CD14-positive monocyte (primary cell): ENCODE measurements around the gene UST. TPM values are rescaled to one million over a fixed set of nuclear protein-coding genes. Genes with fewer than 3 reads are reported as not detected.

Experiments used
- DNase-seq, 3 donors: peaks; one replicate each; pipeline ENCODE4 v3.0.0-alpha.2; 2011 to 2022
- H2AFZ ChIP-seq: 2 replicates; pipeline ENCODE4 v1.6.0; 2012; ENCODE audit warnings: mild to moderate bottlenecking, low read depth, low read length, inconsistent platforms; ENCODE audit not compliant: insufficient read depth, poor library complexity, severe bottlenecking
- H3K27ac ChIP-seq, 2 donors: 1 replicate in 1 of 2; 2 replicates in 1 of 2; pipeline ENCODE4 v1.5.1; 2012 to 2013; ENCODE audit warnings: low read length in 2 of 2, control low read depth in 1 of 2, inconsistent platforms in 1 of 2, low read depth in 1 of 2, mild to moderate bottlenecking in 1 of 2
- H3K27me3 ChIP-seq, 2 donors: one replicate each; pipeline versions ENCODE4 v1.6.0 to v1.6.1; 2011 to 2013; ENCODE audit warnings: low read length in 2 of 2; ENCODE audit not compliant: control insufficient read depth in 2 of 2, insufficient read depth in 2 of 2
- H3K36me3 ChIP-seq, 2 donors: replicated peaks in 1 of 2; 1 replicate in 1 of 2; 2 replicates in 1 of 2; pipeline versions ENCODE4 v1.5.1 to v1.6.1; 2012 to 2013; ENCODE audit warnings: low read length in 2 of 2, control low read depth in 1 of 2, inconsistent platforms in 1 of 2, mild to moderate bottlenecking in 1 of 2; ENCODE audit not compliant: insufficient read depth in 2 of 2, control insufficient read depth in 1 of 2
- H3K4me1 ChIP-seq, 2 donors: 1 replicate in 1 of 2; 2 replicates in 1 of 2; pipeline versions ENCODE4 v1.5.1 to v1.6.1; 2012 to 2013; ENCODE audit warnings: low read length in 2 of 2, control low read depth in 1 of 2, inconsistent platforms in 1 of 2, mild to moderate bottlenecking in 1 of 2, moderate library complexity in 1 of 2; ENCODE audit not compliant: insufficient read depth in 2 of 2, control insufficient read depth in 1 of 2
- H3K4me2 ChIP-seq: replicated peaks from 2 replicates; pipeline ENCODE3; 2012; ENCODE audit warnings: low read length, moderate library complexity, mild to moderate bottlenecking; ENCODE audit not compliant: poor library complexity, severe bottlenecking; ENCODE audit errors: extremely low read depth
- H3K4me3 ChIP-seq, 3 experiments: fragments of 200-600 bp in 1 of 3; sonication (generic) in 1 of 3; replicated peaks in 1 of 3; 1 replicate in 2 of 3; 2 replicates in 1 of 3; pipeline ENCODE4 v1.5.1; 2011 to 2013; ENCODE audit warnings: low read length in 3 of 3, mild to moderate bottlenecking in 3 of 3, control low read depth in 2 of 3, low read depth in 2 of 3, inconsistent platforms in 1 of 3, moderate library complexity in 1 of 3
- H3K79me2 ChIP-seq: 2 replicates; pipeline ENCODE4 v1.6.0; 2012; ENCODE audit warnings: mild to moderate bottlenecking, control low read depth, inconsistent platforms, low read length, moderate library complexity; ENCODE audit not compliant: insufficient read depth
- H3K9ac ChIP-seq: 2 replicates; pipeline ENCODE4 v1.6.0; 2017; ENCODE audit warnings: low read length, mild to moderate bottlenecking; ENCODE audit not compliant: insufficient read depth, poor library complexity, severe bottlenecking
- H3K9me3 ChIP-seq, 2 donors: replicated peaks in 1 of 2; 1 replicate in 1 of 2; 2 replicates in 1 of 2; pipeline versions ENCODE4 v1.5.1 to v1.6.1; 2012 to 2013; ENCODE audit warnings: low read length in 2 of 2, control low read depth in 1 of 2; ENCODE audit not compliant: control insufficient read depth in 1 of 2, insufficient read depth in 1 of 2
- H4K20me1 ChIP-seq: 2 replicates; pipeline ENCODE4 v1.6.0; 2012; ENCODE audit warnings: mild to moderate bottlenecking, low read length, control low read depth, moderate library complexity; ENCODE audit not compliant: insufficient read depth
- H3K27ac Mint-ChIP-seq, 7 donors: one replicate each; pipeline ENCODE4 v1.8.0; 2020; ENCODE audit warnings: mild to moderate bottlenecking in 7 of 7, mixed read lengths in 7 of 7, moderate library complexity in 6 of 7, inconsistent platforms in 2 of 7
- H3K27me3 Mint-ChIP-seq, 3 donors: one replicate each; pipeline ENCODE4 v1.8.0; 2021 to 2022; ENCODE audit warnings: low read depth in 3 of 3, mild to moderate bottlenecking in 3 of 3, mixed read lengths in 3 of 3, moderate library complexity in 3 of 3, inconsistent platforms in 1 of 3
- H3K36me3 Mint-ChIP-seq, 2 donors: one replicate each; pipeline ENCODE4 v1.8.0; 2020; ENCODE audit warnings: mixed read lengths in 2 of 2, inconsistent platforms in 1 of 2, mild to moderate bottlenecking in 1 of 2
- H3K4me1 Mint-ChIP-seq: one replicate; pipeline ENCODE4 v1.8.0; 2020; ENCODE audit warnings: mild to moderate bottlenecking, mixed read lengths
- H3K4me3 Mint-ChIP-seq, 2 donors: one replicate each; pipeline ENCODE4 v1.8.0; 2020; ENCODE audit warnings: mild to moderate bottlenecking in 2 of 2, mixed read lengths in 2 of 2, moderate library complexity in 1 of 2
- H3K9me3 Mint-ChIP-seq, 7 donors: one replicate each; pipeline ENCODE4 v1.8.0; 2020 to 2022; ENCODE audit warnings: mixed read lengths in 7 of 7, mild to moderate bottlenecking in 6 of 7, moderate library complexity in 6 of 7, inconsistent platforms in 2 of 7
- WGBS: methylation state at CpG from one replicate; pipeline ENCODE4 v1.1.5; 2013; ENCODE audit warnings: missing lambda C conversion rate; ENCODE audit not compliant: insufficient coverage; 5-methylcytosine and 5-hydroxymethylcytosine counted together
- intact Hi-C, 2 donors: fragments of 100-400 bp; cut with micrococcal nuclease; formaldehyde crosslinking; loops; one replicate each; pipeline versions ENCODE4 v1.15.0 to v1.15.1; 2023
- polyA plus RNA-seq, 3 donors: library from polyadenylated mRNA; depleted of rRNA in 1 of 3; unstranded in 2 of 3; stranded (reverse) in 1 of 3; fragments of 300-500 nt in 2 of 3; fragments of >200 nt in 1 of 3; fragmentation: Illumina TruSeq in 2 of 3; gene quantifications; 1 replicate in 2 of 3; 2 replicates in 1 of 3; pipeline ENCODE4 v1.2.3, GENCODE V29; 2012 to 2021
- TF ChIP-seq, protein P1 (sequence below): fragments of 200-600 bp; IDR thresholded peaks from one replicate; pipeline ENCODE4 v1.8.0; 2022; ENCODE audit warnings: antibody characterized with exemption, mild to moderate bottlenecking

UST gene
- polyA plus RNA-seq, 3 donors = 0.33 to 0.53 (median 0.48) TPM

DNA sequence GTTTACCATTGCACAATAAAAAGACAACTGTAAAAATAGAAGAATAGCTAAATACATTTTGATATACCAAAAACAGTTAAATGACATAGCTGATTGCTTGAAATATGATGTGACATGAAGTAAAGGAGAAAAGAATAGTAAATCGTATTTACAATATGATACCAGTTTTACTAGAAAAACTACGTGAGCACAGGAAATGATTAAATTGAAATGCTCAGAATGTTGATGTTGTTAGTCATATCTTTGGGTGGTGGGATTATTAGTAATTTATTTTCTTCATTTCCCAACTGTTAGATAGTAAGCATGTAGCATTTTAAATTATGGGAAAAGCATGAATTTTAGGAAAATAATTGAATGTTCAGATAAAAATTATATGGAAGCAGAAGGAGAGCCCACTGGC is 302.4 kb downstream of the UST start:
- H3K27me3 Mint-ChIP-seq = peaks cover 0 to 2% (median 0%) of the 10 kb centered on the region in 3 donors
- no peaks in the 10 kb centered on the region for H3K36me3 Mint-ChIP-seq
- Histone ChIP-seq H2AFZ (no peak overlapping the region), H3K4me3 (no peak overlapping the region), H3K27ac (no peak overlapping the region), H3K9me3 (no peaks in the 10 kb centered on the region), H3K79me2 (no peaks in the 10 kb centered on the region), H3K4me2 (no peak overlapping the region), H4K20me1 (no peaks in the 10 kb centered on the region), H3K9ac (no peak overlapping the region), H3K4me1 (no peaks in the 10 kb centered on the region), H3K27me3 (no peaks in the 10 kb centered on the region), H3K36me3 (no peaks in the 10 kb centered on the region)
- intact Hi-C loops = no loop called here
- no CpG with 5 or more reads among the region's 2 CpGs for WGBS
- peaks cover 7% of the 10 kb centered on the region for H3K4me1 Mint-ChIP-seq
- no peaks in the 10 kb centered on the region for H3K9me3 Mint-ChIP-seq
- TF ChIP-seq, protein P1, sequence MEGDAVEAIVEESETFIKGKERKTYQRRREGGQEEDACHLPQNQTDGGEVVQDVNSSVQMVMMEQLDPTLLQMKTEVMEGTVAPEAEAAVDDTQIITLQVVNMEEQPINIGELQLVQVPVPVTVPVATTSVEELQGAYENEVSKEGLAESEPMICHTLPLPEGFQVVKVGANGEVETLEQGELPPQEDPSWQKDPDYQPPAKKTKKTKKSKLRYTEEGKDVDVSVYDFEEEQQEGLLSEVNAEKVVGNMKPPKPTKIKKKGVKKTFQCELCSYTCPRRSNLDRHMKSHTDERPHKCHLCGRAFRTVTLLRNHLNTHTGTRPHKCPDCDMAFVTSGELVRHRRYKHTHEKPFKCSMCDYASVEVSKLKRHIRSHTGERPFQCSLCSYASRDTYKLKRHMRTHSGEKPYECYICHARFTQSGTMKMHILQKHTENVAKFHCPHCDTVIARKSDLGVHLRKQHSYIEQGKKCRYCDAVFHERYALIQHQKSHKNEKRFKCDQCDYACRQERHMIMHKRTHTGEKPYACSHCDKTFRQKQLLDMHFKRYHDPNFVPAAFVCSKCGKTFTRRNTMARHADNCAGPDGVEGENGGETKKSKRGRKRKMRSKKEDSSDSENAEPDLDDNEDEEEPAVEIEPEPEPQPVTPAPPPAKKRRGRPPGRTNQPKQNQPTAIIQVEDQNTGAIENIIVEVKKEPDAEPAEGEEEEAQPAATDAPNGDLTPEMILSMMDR = no peak
- H3K4me3 Mint-ChIP-seq = no peak overlapping the region
- no peak overlapping the region for H3K27ac Mint-ChIP-seq
- DNase-seq = no peak

DNA sequence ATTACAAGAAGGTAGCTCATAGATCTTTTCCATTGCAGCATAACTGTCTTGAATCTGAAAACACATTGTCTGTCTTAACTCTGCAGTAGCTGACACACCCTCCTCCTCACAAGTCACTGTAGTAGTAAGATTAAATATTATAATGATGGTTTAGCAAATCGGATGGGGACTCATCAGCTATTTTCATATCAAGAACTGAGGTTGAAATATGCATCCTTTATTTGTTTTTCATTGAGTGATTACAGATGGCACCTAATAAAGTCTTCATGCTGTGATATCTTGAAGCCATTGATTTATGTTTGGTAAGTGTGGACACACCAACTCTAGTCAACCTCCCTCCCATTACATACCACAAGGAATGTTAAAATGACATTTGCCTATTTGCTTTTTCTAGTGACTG is 303.3 kb downstream of the UST start:
- TF ChIP-seq, protein P1 = no peak
- H3K36me3 ChIP-seq = no peaks in the 10 kb centered on the region
- Mint-ChIP-seq H3K27ac (no peak overlapping the region), H3K36me3 (no peaks in the 10 kb centered on the region), H3K9me3 (no peaks in the 10 kb centered on the region), H3K4me1 (peaks cover 7% of the 10 kb centered on the region), H3K4me3 (no peak overlapping the region), H3K27me3 (peaks cover 0 to 2% (median 0%) of the 10 kb centered on the region in 3 donors)
- H3K4me2 ChIP-seq = no peak overlapping the region
- H2AFZ ChIP-seq = no peak overlapping the region
- H4K20me1 ChIP-seq = no peaks in the 10 kb centered on the region
- no peak overlapping the region for H3K4me3 ChIP-seq
- no CpG with 5 or more reads among the region's 1 CpG for whole genome bisulfite sequencing
- intact Hi-C loops = no loop called here
- H3K79me2 ChIP-seq = no peaks in the 10 kb centered on the region
- H3K4me1 ChIP-seq = no peaks in the 10 kb centered on the region
- no peaks in the 10 kb centered on the region for H3K27me3 ChIP-seq
- H3K9me3 ChIP-seq = no peaks in the 10 kb centered on the region
- no peak overlapping the region for H3K27ac ChIP-seq
- H3K9ac ChIP-seq = no peak overlapping the region
- no peak for DNase-seq
